Gastrocnemius medialis (tissue), 4 donors: ENCODE measurements around the gene CNDP1.

Experiments
- CTCF ChIP-seq, 5 experiments: fragments of 450-650 bp in 3 of 5; fragments of 200-600 bp in 2 of 5; sonication (generic) in 2 of 5; IDR thresholded peaks in 4 of 5; conservative IDR thresholded peaks in 1 of 5; 1 replicate in 4 of 5; 2 replicates in 1 of 5; pipeline ENCODE4 v1.5.1; 2016 to 2019; ENCODE audit warnings: antibody characterized with exemption in 5 of 5, mild to moderate bottlenecking in 3 of 5, moderate library complexity in 3 of 5
- POLR2A ChIP-seq, 2 donors: fragments of 450-650 bp; IDR thresholded peaks; one replicate each; pipeline ENCODE4 v1.6.1; 2017; ENCODE audit warnings: antibody characterized with exemption in 2 of 2, mild to moderate bottlenecking in 2 of 2, moderate library complexity in 2 of 2

- no peak for TF ChIP-seq POLR2A (IDR thresholded peaks at IDR 0.05)
- no peak for TF ChIP-seq CTCF (IDR thresholded peaks at IDR 0.05 in 4 of 5, conservative IDR thresholded peaks at IDR 0.05 in 1 of 5)
Measured at GRCh38 chr18:74604774-74605173, 70.5 kb downstream of the CNDP1 start.
